ENCODE measurements around the gene GTF3C2. TPM values are rescaled to one million over a fixed set of nuclear protein-coding genes. Genes with fewer than 3 reads are reported as not detected.
"Not testable (repeated sequence)": the region's sequence is repeated elsewhere in the genome, so short reads cannot be mapped to it uniquely, and the experiment has no call there.

GTF3C2 gene
- total RNA-seq, 4 donors from 2014 or later, result 54.3 to 125 (median 62.9) TPM

GRCh38 chr2:27324720-27325119 is 31.8 kb downstream of the GTF3C2 start:
- TF ChIP-seq, protein P1, sequence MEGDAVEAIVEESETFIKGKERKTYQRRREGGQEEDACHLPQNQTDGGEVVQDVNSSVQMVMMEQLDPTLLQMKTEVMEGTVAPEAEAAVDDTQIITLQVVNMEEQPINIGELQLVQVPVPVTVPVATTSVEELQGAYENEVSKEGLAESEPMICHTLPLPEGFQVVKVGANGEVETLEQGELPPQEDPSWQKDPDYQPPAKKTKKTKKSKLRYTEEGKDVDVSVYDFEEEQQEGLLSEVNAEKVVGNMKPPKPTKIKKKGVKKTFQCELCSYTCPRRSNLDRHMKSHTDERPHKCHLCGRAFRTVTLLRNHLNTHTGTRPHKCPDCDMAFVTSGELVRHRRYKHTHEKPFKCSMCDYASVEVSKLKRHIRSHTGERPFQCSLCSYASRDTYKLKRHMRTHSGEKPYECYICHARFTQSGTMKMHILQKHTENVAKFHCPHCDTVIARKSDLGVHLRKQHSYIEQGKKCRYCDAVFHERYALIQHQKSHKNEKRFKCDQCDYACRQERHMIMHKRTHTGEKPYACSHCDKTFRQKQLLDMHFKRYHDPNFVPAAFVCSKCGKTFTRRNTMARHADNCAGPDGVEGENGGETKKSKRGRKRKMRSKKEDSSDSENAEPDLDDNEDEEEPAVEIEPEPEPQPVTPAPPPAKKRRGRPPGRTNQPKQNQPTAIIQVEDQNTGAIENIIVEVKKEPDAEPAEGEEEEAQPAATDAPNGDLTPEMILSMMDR (IDR thresholded peaks at IDR 0.05), result no peak
- TF ChIP-seq POLR2A (IDR thresholded peaks at IDR 0.05), result no peak
- intact Hi-C loops (cut with DNase I; ENCODE audit: low total_unique reads), result no loop called here
- H3K4me3 ChIP-seq (ENCODE audit: low read depth, poor library complexity, severe bottlenecking), result no peak overlapping the region
- 91 to 93% methylated on average over 5 of the region's 5 CpGs for WGBS, 2 donors
- DNase-seq (ENCODE audit: low spot score in 2 of 2), result no peak

GRCh38 chr2:27323596-27324285 is 32.8 kb downstream of the GTF3C2 start:
- WGBS, 2 donors, result 17 to 18% methylated on average over 5 of the region's 5 CpGs
- intact Hi-C loops (cut with DNase I; ENCODE audit: low total_unique reads), result no loop called here
- TF ChIP-seq POLR2A (IDR thresholded peaks at IDR 0.05), result no peak
- TF ChIP-seq, protein P1 (IDR thresholded peaks at IDR 0.05), result no peak
- H3K4me3 ChIP-seq (ENCODE audit: low read depth, poor library complexity, severe bottlenecking), result peak overlapping the region; percentile 79
- DNase-seq (ENCODE audit: low spot score in 2 of 2), result no peak

DNA sequence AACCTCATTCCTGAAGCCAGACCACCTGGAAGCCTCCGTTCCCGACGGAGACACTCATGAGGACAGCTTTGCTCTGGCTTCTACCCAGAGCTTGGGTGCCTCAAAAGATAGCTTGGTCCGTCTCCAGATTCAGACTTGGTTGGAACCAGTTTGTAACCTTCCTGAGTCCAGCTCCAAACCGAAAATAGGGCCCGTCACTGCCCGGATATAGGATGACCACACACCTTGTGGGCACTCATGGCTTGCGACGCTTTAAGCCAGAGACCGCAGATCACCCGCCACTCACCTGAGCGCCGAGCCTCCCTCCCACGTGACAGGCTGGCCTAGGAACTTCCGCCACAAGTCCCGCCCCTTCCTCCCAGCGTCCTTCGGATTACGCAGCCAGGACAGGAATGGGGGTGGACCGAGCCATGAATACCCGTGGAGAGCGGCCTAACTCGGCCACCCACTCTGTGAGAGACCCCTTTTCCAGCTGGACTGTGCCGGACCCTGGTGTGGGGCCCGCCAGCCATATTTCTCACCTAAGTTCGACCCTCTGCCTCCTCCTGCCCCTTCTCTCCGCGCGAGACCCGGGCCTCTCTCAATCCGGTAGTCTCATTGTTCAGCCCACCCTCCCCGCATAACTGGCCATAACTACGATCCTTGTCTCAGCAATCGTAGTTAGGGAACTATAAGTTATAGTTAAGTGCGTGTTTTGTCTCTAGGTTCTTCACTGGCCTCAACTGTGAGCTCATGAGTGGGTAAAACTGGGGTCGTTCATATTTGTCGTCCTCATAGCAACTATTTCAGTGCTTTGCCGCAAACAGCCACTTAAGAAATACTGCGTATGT is 33.6 kb downstream of the GTF3C2 start, which contains the start of gene MPV17:
MPV17 (minus strand) TSS at position 332 of the 830 bp plus-strand sequence. CDS start 580 bp downstream, outside the sequence.
- intact Hi-C loops (cut with DNase I; ENCODE audit: low total_unique reads), result no loop called here
- peak within 1 kb of the TSS; percentile 79 for H3K4me3 ChIP-seq (ENCODE audit: low read depth, poor library complexity, severe bottlenecking)
- 0% methylated on average over 28 to 39 of the region's 39 CpGs for WGBS, 2 donors
- peak; percentile 89 to 98 for DNase-seq (ENCODE audit: low spot score in 2 of 2)
- TF ChIP-seq POLR2A (IDR thresholded peaks at IDR 0.05), result peak in 1 of 2 donors; percentile 68
- TF ChIP-seq, protein P1 (IDR thresholded peaks at IDR 0.05), result no peak

DNA sequence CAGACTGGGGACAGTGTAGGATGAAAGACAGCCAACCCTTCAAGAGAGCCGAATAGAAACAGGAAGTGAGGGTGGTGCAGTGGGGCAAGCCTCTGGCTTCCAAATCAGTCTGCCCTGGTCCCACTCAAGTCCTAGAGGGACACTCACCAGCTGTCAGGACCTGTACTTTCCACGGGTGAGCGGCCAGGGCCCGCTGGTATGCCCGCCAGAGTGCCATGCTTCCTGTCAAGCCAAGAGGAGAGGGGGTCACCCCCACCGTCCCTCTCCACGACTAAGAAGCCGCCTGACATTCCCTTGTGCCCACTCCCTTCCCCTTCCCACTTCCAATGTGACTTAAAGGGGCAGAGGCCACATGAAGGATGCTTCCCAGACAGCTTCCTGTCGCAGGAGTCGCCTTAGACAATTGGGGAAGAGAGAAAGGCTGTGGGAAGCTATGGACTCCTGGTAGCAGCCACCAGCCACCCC is 34.2 kb downstream of the GTF3C2 start:
- WGBS, 2 donors, result 1 to 3% methylated on average over 10 of the region's 10 CpGs
- DNase-seq (ENCODE audit: low spot score in 2 of 2), result no peak
- peak overlapping the region; percentile 79 for H3K4me3 ChIP-seq (ENCODE audit: low read depth, poor library complexity, severe bottlenecking)
- intact Hi-C loops (cut with DNase I; ENCODE audit: low total_unique reads), result no loop called here
- TF ChIP-seq, protein P1 (IDR thresholded peaks at IDR 0.05), result no peak
- no peak for TF ChIP-seq POLR2A (IDR thresholded peaks at IDR 0.05)

- DNase-seq (ENCODE audit: low spot score in 2 of 2), result no peak
- no peak overlapping the region for H3K4me3 ChIP-seq (ENCODE audit: low read depth, poor library complexity, severe bottlenecking)
These were observed 35.5 kb downstream of the GTF3C2 start for GRCh38 chr2:27320958-27321543.

GRCh38 chr2:27319839-27320238 is 36.7 kb downstream of the GTF3C2 start:
- H3K4me3 ChIP-seq (ENCODE audit: low read depth, poor library complexity, severe bottlenecking); DNase-seq (ENCODE audit: low spot score in 2 of 2); intact Hi-C loops (cut with DNase I; ENCODE audit: low total_unique reads): not testable (repeated sequence)
- WGBS, 2 donors, result 92 to 96% methylated on average over 15 of the region's 15 CpGs

More at GRCh38 chr2:27320958-27321543, 35.5 kb downstream of the GTF3C2 start:
- intact Hi-C loops (cut with DNase I; ENCODE audit: low total_unique reads), result no loop called here
- 38 to 40% methylated on average over 8 of the region's 8 CpGs for whole genome bisulfite sequencing, 2 donors
- TF ChIP-seq, protein P1 (IDR thresholded peaks at IDR 0.05), result no peak
- TF ChIP-seq POLR2A (IDR thresholded peaks at IDR 0.05), result no peak
